Neural progenitor cell (in vitro differentiated cells): ENCODE results near the gene ZC3H10.

Experiments used
- CTCF ChIP-seq: fragments of 200-600 bp; sonication (generic); IDR thresholded peaks from 2 replicates; pipeline ENCODE4 v1.5.1; 2017; ENCODE audit warnings: antibody characterized with exemption, mild to moderate bottlenecking
- EZH2phosphoT487 ChIP-seq: fragments of 200-600 bp; sonication (generic); IDR thresholded peaks from 2 replicates; pipeline ENCODE4 v1.6.1; 2017; ENCODE audit warnings: antibody characterized with exemption

- TF ChIP-seq CTCF, result no peak
- TF ChIP-seq EZH2phosphoT487, result no peak
Observed at GRCh38 chr12:56086608-56087007, 31.5 kb upstream of the ZC3H10 start.
